ENCODE data around the gene GGCX.
A peak's percentile ranks its signal among the peaks of the same experiment; 100 is the strongest.

The GGCX gene

GRCh38 chr2:85553184-85553583 lies 8.1 kb downstream of the GGCX start:
- H3K9me3 Mint-ChIP-seq, result no peaks in the 10 kb centered on the region
- TF ChIP-seq CTCF (IDR thresholded peaks at IDR 0.05), result no peak
- H3K4me1 Mint-ChIP-seq, result peaks cover 9% of the 10 kb centered on the region
- no peaks in the 10 kb centered on the region for H3K27me3 Mint-ChIP-seq (ENCODE audit: low read depth, poor library complexity)
- peaks cover 40% of the 10 kb centered on the region for H3K36me3 Mint-ChIP-seq (ENCODE audit: low read depth)
- H3K4me3 Mint-ChIP-seq, result no peak overlapping the region
- no peak overlapping the region for H3K27ac Mint-ChIP-seq
- no peak for DNase-seq

GRCh38 chr2:85551698-85552678 lies 9.3 kb downstream of the GGCX start:
- peaks cover 34% of the 10 kb centered on the region for H3K36me3 Mint-ChIP-seq (ENCODE audit: low read depth)
- H3K4me3 Mint-ChIP-seq, result no peak overlapping the region
- no peaks in the 10 kb centered on the region for H3K27me3 Mint-ChIP-seq (ENCODE audit: low read depth, poor library complexity)
- no peaks in the 10 kb centered on the region for H3K9me3 Mint-ChIP-seq
- peak; percentile 85 for DNase-seq
- H3K27ac Mint-ChIP-seq, result peak overlapping the region; percentile 58
- peak; percentile 93 for TF ChIP-seq CTCF (IDR thresholded peaks at IDR 0.05)
- H3K4me1 Mint-ChIP-seq, result peaks cover 9% of the 10 kb centered on the region

DNA sequence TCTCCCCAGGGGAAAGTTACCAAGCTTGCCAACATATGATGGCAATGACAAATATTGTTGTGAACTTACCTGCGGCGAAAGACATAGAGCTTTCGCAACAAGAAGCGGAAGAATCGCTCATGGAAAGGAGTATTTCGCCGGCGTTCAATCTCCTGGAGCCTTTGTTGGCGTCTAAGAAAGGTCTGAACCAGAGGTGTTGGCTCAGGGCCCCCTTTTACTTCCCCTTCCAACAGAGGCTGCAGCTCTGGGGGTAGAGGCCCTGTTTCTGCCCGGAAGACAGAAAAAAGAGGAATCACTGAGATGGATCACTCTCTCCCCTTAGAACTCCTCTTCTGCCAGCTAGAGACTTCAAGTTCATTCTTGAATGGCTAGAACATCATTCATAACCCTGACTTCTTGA lies 10.8 kb downstream of the GGCX start:
- H3K4me3 Mint-ChIP-seq, result no peak overlapping the region
- no peaks in the 10 kb centered on the region for H3K9me3 Mint-ChIP-seq
- no peak for TF ChIP-seq CTCF (IDR thresholded peaks at IDR 0.05)
- H3K27me3 Mint-ChIP-seq (ENCODE audit: low read depth, poor library complexity), result no peaks in the 10 kb centered on the region
- peak overlapping the region; percentile 77 for H3K27ac Mint-ChIP-seq
- H3K36me3 Mint-ChIP-seq (ENCODE audit: low read depth), result peaks cover 34% of the 10 kb centered on the region
- H3K4me1 Mint-ChIP-seq, result peaks cover 9% of the 10 kb centered on the region
- DNase-seq, result no peak

- H3K27me3 Mint-ChIP-seq (ENCODE audit: low read depth, poor library complexity), result no peaks in the 10 kb centered on the region
- H3K9me3 Mint-ChIP-seq, result no peaks in the 10 kb centered on the region
- no peak overlapping the region for H3K4me3 Mint-ChIP-seq
- no peak for TF ChIP-seq CTCF (IDR thresholded peaks at IDR 0.05)
- peaks cover 34% of the 10 kb centered on the region for H3K36me3 Mint-ChIP-seq (ENCODE audit: low read depth)
- peak overlapping the region; percentile 95 for H3K27ac Mint-ChIP-seq
- peaks cover 9% of the 10 kb centered on the region for H3K4me1 Mint-ChIP-seq
- no peak for DNase-seq
Observed at GRCh38 chr2:85549826-85550225, 11.5 kb downstream of the GGCX start.

GRCh38 chr2:85549095-85549494 lies 12.2 kb downstream of the GGCX start:
- H3K36me3 Mint-ChIP-seq (ENCODE audit: low read depth), result peaks cover 34% of the 10 kb centered on the region
- H3K27me3 Mint-ChIP-seq (ENCODE audit: low read depth, poor library complexity), result no peaks in the 10 kb centered on the region
- DNase-seq, result no peak
- H3K9me3 Mint-ChIP-seq, result no peaks in the 10 kb centered on the region
- no peak for TF ChIP-seq CTCF (IDR thresholded peaks at IDR 0.05)
- H3K4me1 Mint-ChIP-seq, result peaks cover 14% of the 10 kb centered on the region
- no peak overlapping the region for H3K27ac Mint-ChIP-seq
- no peak overlapping the region for H3K4me3 Mint-ChIP-seq

DNA sequence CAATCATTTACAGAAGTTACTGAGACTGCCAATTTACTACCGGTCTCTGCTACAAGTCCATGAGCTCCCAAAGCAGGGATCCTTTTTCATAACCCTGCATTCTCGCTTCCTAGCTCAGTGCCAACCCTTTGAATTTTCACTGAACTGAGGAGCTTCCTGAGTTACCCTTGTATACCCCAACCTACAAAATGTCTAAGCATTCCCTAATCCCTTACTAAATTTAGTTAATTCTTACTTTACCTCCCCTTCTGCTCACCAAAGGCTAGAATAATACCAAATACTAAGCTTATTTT lies 12.7 kb downstream of the GGCX start:
- DNase-seq, result no peak
- no peak for TF ChIP-seq CTCF (IDR thresholded peaks at IDR 0.05)
- Mint-ChIP-seq H3K27me3 (ENCODE audit: low read depth, poor library complexity) (no peaks in the 10 kb centered on the region), H3K4me3 (no peak overlapping the region), H3K4me1 (peaks cover 19% of the 10 kb centered on the region), H3K27ac (peak overlapping the region; percentile 76), H3K9me3 (no peaks in the 10 kb centered on the region), H3K36me3 (ENCODE audit: low read depth) (peaks cover 32% of the 10 kb centered on the region)
